ENCODE results near the gene POLDIP2. TPM values are rescaled to one million over a fixed set of nuclear protein-coding genes. Genes with fewer than 3 reads are reported as not detected.

POLDIP2 gene
- total and polyA plus RNA-seq, 9 of the 15 experiments (the other 6 are each of a cell fraction or from before 2014, with no cell fraction given): 22.0 to 137 (median 104) TPM

- TF ChIP-seq BDP1 (IDR thresholded peaks at IDR 0.05; ENCODE audit: insufficient read depth, insufficient read length): no peak
- no peak for TF ChIP-seq ELF4 (CRISPR knock-in tag; IDR thresholded peaks at IDR 0.05)
- TF ChIP-seq THAP12 (CRISPR knock-in tag; IDR thresholded peaks at IDR 0.05): 0 out of 2 replicates have a peak, but pooled peaks have one; percentile 12
- no peak for TF ChIP-seq PPARD (CRISPR knock-in tag; IDR thresholded peaks at IDR 0.05)
- TF ChIP-seq CHD4 (IDR thresholded peaks at IDR 0.05; ENCODE audit: insufficient read depth, insufficient replicate concordance, low read depth, low read length, poor library complexity, severe bottlenecking): no peak
- TF ChIP-seq KAT2B (IDR thresholded peaks at IDR 0.05; ENCODE audit: low read depth, low read length): no peak
- TF ChIP-seq CAMTA2 (CRISPR knock-in tag; conservative IDR thresholded peaks at IDR 0.05): no peak
- TF ChIP-seq ZNF174 (CRISPR knock-in tag; IDR thresholded peaks at IDR 0.05): no peak
- no peak for TF ChIP-seq ZBTB40 (IDR thresholded peaks at IDR 0.05)
- no peak for TF ChIP-seq ZBTB40 (CRISPR knock-in tag; IDR thresholded peaks at IDR 0.05)
- no peak for TF ChIP-seq ZNF644 (tag; IDR thresholded peaks at IDR 0.05; ENCODE audit: low read depth)
- TF ChIP-seq ATF4 (CRISPR knock-in tag; IDR thresholded peaks at IDR 0.05): no peak
- TF ChIP-seq ZBTB17 (CRISPR knock-in tag; IDR thresholded peaks at IDR 0.05): no peak
- TF ChIP-seq ZNF511 (CRISPR knock-in tag; IDR thresholded peaks at IDR 0.05): no peak
- no peak for TF ChIP-seq ZC3H4 (CRISPR knock-in tag; IDR thresholded peaks at IDR 0.05; ENCODE audit: borderline replicate concordance)
Observed at GRCh38 chr17:28370035-28370743, 12.9 kb upstream of the POLDIP2 start, which contains the start of gene VTN (continued).

Data from K562 (cell line).